ENCODE measurements around the gene SP7. TPM values are rescaled to one million over a fixed set of nuclear protein-coding genes. Genes with fewer than 3 reads are reported as not detected.
"Not testable (repeated sequence)": the region's sequence is repeated elsewhere in the genome, so short reads cannot be mapped to it uniquely, and the experiment has no call there.

SP7 gene
- total and polyA plus RNA-seq, 9 of the 15 experiments (the other 6 are each of a cell fraction or from before 2014, with no cell fraction given) = 0.04 TPM; not detected in 8

DNA sequence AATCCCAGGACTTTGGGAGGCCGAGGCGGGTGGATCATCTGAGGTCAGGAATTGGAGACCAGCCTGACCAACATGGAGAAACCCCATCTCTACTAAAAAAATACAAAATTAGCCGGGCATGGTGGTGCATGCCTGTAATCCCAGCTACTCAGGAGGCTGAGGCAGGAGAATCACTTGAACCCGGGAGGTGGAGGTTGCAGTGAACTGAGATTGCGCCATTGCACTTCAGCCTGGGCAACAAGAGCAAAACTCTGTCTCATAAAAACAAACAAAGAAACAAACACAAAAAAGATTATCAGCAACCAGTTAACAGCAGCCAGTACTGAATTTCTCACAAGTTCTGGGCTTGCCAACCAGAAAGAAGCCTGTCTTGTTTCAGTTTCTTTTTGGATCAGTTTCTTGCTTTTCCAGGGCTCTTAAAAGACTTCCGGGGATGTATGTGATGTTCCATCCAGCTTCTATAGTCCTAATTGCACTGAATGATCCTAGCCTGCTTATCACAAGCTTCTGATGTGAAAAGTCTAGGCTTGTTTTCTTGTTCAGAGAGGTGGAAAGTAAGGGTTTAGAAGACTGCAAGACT, 37.5 kb upstream of the SP7 start:
- H3K36me3 ChIP-seq (ENCODE audit: control insufficient read depth, insufficient read depth, low read length); ATAC-seq; intact Hi-C loops (cut with micrococcal nuclease); CTCF ChIA-PET (ENCODE audit: low intra/inter-chr PET ratio); H3K4me3 ChIP-seq; BruUV-seq (replicated peaks); in situ Hi-C loops (cut with MboI); H3K4me2 ChIP-seq (ENCODE audit: insufficient read depth, low read length); FAIRE-seq; DNase-seq (ENCODE audit: extremely low read depth in 1 of 4, low spot score in 3 of 4); H3K9me1 ChIP-seq (ENCODE audit: control insufficient read depth, insufficient read depth, low read length); H3K9me3 ChIP-seq (replicated peaks; ENCODE audit: control insufficient read depth, insufficient read depth, low read depth, low read length); H3K79me2 ChIP-seq (ENCODE audit: control insufficient read depth, insufficient read depth, low read length); H3K27me3 ChIP-seq (ENCODE audit: control insufficient read depth in 2 of 2, insufficient read depth in 2 of 2, low read length in 2 of 2); H4K20me1 ChIP-seq (replicated peaks; ENCODE audit: control insufficient read depth, insufficient read depth, low read length): not testable (repeated sequence)
- POLR2A ChIA-PET = interaction anchor here (1.0 to 1.1 kb wide), 2 partner anchors 21 to 46 kb away, joined by 3 read pairs; no protein-coding TSS in a partner anchor
- H3K4me1 ChIP-seq (replicated peaks in 1 of 2; ENCODE audit: control insufficient read depth in 2 of 2, insufficient read depth in 2 of 2, low read length in 2 of 2) = peaks cover 25 to 48% of the 10 kb centered on the region in 2 experiments
- H3K9ac ChIP-seq (ENCODE audit: insufficient read depth in 1 of 2, low read depth in 2 of 2, low read length in 2 of 2) = peak overlapping the region in 1 of 2 experiments; percentile 19; a peak in 1 of 4 replicates
- peak; percentile 27; the same call in 1 of the 2 replicates for TF ChIP-seq CEBPB (tag; IDR thresholded peaks at IDR 0.05)
- H2AFZ ChIP-seq (ENCODE audit: low read depth, low read length) = peak overlapping the region; percentile 78
- H3K27ac ChIP-seq (ENCODE audit: extremely low read depth, low read depth, low read length) = peak overlapping the region; percentile 54; the same call in 2 of the 3 replicates
- 73% methylated on average over 5 of the region's 6 CpGs for WGBS (ENCODE audit: insufficient coverage, low coverage, missing lambda C conversion rate)

DNA sequence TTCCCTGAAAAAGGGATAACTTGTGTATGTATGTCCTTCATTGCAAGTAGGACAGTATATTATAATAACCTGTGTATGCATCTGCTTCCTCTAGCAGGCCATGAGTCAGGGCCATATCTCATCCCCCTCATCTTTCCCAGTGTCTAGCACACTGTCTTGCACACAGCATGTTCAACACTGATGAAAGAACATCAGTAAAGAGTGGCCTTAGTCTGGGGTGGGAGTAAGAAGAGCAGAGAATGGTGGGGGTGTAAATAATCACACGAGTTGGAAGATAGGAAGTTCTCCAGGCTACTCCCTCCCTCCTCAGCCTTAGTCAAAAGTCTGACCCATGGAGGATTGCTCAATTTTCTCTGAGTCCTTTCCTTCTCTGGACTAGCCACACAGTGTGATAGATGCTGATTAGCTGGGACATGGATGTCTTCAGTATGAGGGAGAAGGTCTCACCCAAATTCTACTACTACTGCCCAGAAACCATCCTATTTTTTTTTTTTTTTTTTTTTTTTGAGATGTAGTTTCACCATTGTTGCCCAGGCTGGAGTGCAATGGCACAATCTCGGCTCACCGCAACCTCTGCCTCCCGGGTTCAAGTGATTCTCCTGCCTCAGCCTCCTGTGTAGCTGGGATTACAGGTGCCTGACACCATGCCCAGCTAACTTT, 29.2 kb upstream of the SP7 start:
- Histone ChIP-seq H3K27ac (ENCODE audit: extremely low read depth, low read depth, low read length) (peak overlapping the region; percentile 79), H3K9me3 (replicated peaks; ENCODE audit: control insufficient read depth, insufficient read depth, low read depth, low read length) (peaks cover 8% of the 10 kb centered on the region; the same call in 1 of the 2 replicates), H3K4me2 (ENCODE audit: insufficient read depth, low read length) (peak overlapping the region; percentile 52), H3K4me3 (no peak overlapping the region), H3K4me1 (replicated peaks in 1 of 2; ENCODE audit: control insufficient read depth in 2 of 2, insufficient read depth in 2 of 2, low read length in 2 of 2) (peaks cover 21 to 30% of the 10 kb centered on the region in 2 experiments), H3K9me1 (ENCODE audit: control insufficient read depth, insufficient read depth, low read length) (no peaks in the 10 kb centered on the region), H3K9ac (ENCODE audit: insufficient read depth in 1 of 2, low read depth in 2 of 2, low read length in 2 of 2) (no peak overlapping the region), H3K36me3 (ENCODE audit: control insufficient read depth, insufficient read depth, low read length) (no peaks in the 10 kb centered on the region), H2AFZ (ENCODE audit: low read depth, low read length) (peak overlapping the region; percentile 93), H4K20me1 (replicated peaks; ENCODE audit: control insufficient read depth, insufficient read depth, low read length) (no peaks in the 10 kb centered on the region), H3K79me2 (ENCODE audit: control insufficient read depth, insufficient read depth, low read length) (no peaks in the 10 kb centered on the region), H3K27me3 (ENCODE audit: control insufficient read depth in 2 of 2, insufficient read depth in 2 of 2, low read length in 2 of 2) (no peaks in the 10 kb centered on the region)
- WGBS (ENCODE audit: insufficient coverage, low coverage, missing lambda C conversion rate) = 31% methylated on average over 3 of the region's 4 CpGs
- peak; percentile 45 to 82 (median 64) for DNase-seq (ENCODE audit: extremely low read depth in 1 of 4, low spot score in 3 of 4)
- POLR2A ChIA-PET = interaction anchor here (0.6 to 1.9 kb wide), 5 partner anchors 9 to 144 kb away, joined by 3 to 8 read pairs (median 4); partner anchors contain the start of gene PRR13
- intact Hi-C loops (cut with micrococcal nuclease) (no loop called here), in situ Hi-C loops (cut with MboI) (no loop called here)
- CTCF ChIA-PET (ENCODE audit: low intra/inter-chr PET ratio) = no interaction called here
- peak; percentile 86 for FAIRE-seq
- ATAC-seq = peak; percentile 78
- no TSS peak for BruUV-seq (replicated peaks)
- TF ChIP-seq RNF2 (IDR thresholded peaks at IDR 0.05) (0 out of 2 replicates have a peak, but pooled peaks have one; percentile 29), TRIM28 (IDR thresholded peaks at IDR 0.05) (peak; percentile 95), POLR3A (IDR thresholded peaks at IDR 0.05; ENCODE audit: borderline replicate concordance, extremely low read depth, insufficient read depth, insufficient read length) (peak; percentile 60), HNRNPUL1 (IDR thresholded peaks at IDR 0.05; ENCODE audit: low read length) (no peak), KLF10 (CRISPR knock-in tag; IDR thresholded peaks at IDR 0.05) (no peak), DPF2 (IDR thresholded peaks at IDR 0.05) (peak; percentile 84), EP400 (IDR thresholded peaks at IDR 0.05) (peak; percentile 50; the same call in 1 of the 2 replicates), CBX3 (IDR thresholded peaks at IDR 0.05; ENCODE audit: borderline replicate concordance in 1 of 2, low read length in 2 of 2) (peak in 1 of 2 experiments; percentile 95; a peak in 2 of 3 replicates)
- TF ChIP-seq, protein P1, sequence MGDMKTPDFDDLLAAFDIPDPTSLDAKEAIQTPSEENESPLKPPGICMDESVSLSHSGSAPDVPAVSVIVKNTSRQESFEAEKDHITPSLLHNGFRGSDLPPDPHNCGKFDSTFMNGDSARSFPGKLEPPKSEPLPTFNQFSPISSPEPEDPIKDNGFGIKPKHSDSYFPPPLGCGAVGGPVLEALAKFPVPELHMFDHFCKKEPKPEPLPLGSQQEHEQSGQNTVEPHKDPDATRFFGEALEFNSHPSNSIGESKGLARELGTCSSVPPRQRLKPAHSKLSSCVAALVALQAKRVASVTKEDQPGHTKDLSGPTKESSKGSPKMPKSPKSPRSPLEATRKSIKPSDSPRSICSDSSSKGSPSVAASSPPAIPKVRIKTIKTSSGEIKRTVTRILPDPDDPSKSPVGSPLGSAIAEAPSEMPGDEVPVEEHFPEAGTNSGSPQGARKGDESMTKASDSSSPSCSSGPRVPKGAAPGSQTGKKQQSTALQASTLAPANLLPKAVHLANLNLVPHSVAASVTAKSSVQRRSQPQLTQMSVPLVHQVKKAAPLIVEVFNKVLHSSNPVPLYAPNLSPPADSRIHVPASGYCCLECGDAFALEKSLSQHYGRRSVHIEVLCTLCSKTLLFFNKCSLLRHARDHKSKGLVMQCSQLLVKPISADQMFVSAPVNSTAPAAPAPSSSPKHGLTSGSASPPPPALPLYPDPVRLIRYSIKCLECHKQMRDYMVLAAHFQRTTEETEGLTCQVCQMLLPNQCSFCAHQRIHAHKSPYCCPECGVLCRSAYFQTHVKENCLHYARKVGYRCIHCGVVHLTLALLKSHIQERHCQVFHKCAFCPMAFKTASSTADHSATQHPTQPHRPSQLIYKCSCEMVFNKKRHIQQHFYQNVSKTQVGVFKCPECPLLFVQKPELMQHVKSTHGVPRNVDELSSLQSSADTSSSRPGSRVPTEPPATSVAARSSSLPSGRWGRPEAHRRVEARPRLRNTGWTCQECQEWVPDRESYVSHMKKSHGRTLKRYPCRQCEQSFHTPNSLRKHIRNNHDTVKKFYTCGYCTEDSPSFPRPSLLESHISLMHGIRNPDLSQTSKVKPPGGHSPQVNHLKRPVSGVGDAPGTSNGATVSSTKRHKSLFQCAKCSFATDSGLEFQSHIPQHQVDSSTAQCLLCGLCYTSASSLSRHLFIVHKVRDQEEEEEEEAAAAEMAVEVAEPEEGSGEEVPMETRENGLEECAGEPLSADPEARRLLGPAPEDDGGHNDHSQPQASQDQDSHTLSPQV (IDR thresholded peaks at IDR 0.05) = peak; percentile 29; the same call in 1 of the 2 replicates

Data from K562 (cell line).